SK-N-SH treated with all-trans-retinoic acid at 6 μM for 48 hours (cell line): ENCODE data around the gene VEPH1.
A peak's percentile ranks its signal among the peaks of the same experiment; 100 is the strongest.

Experiments
- ATAC-seq: fragments of 200-7000 bp; cut with Tn5 transposase; 3 replicates; pipeline ENCODE4 v1.9.1; 2020; ENCODE audit warnings: mild to moderate bottlenecking, moderate library complexity
- ARNTL ChIP-seq: fragments of 450-650 bp; formaldehyde crosslinking; IDR thresholded peaks from 2 replicates; pipeline ENCODE4 v1.5.0; 2020; ENCODE audit warnings: low read depth, mild to moderate bottlenecking, moderate library complexity, borderline replicate concordance
- BACH2 ChIP-seq: fragments of 250-450 bp; sonication (Bioruptor Pico); IDR thresholded peaks from 2 replicates; pipeline ENCODE4 v1.9.0; 2021; ENCODE audit warnings: mild to moderate bottlenecking, borderline replicate concordance
- CSDC2 ChIP-seq: fragments of 250-450 bp; sonication (Bioruptor Pico); IDR thresholded peaks from 2 replicates; pipeline ENCODE4 v1.5.0; 2020; ENCODE audit warnings: mild to moderate bottlenecking, moderate library complexity
- CSRNP3 ChIP-seq: fragments of 250-450 bp; sonication (Bioruptor Pico); IDR thresholded peaks from 2 replicates; pipeline ENCODE4 v1.5.1; 2021; ENCODE audit warnings: mild to moderate bottlenecking, moderate library complexity
- ISL1 ChIP-seq: fragments of 250-450 bp; sonication (Bioruptor Pico); IDR thresholded peaks from 2 replicates; pipeline ENCODE4 v2.1.2; 2022; ENCODE audit warnings: mild to moderate bottlenecking, moderate library complexity
- OSR1 ChIP-seq: fragments of 250-450 bp; sonication (Bioruptor Pico); IDR thresholded peaks from 2 replicates; pipeline ENCODE4 v1.8.0; 2022; ENCODE audit warnings: moderate library complexity, mild to moderate bottlenecking, inconsistent platforms
- RARB ChIP-seq: fragments of 250-450 bp; sonication (Bioruptor Pico); IDR thresholded peaks from 2 replicates; pipeline ENCODE4 v1.8.0; 2021; ENCODE audit warnings: mild to moderate bottlenecking, moderate library complexity
- SNAI2 ChIP-seq: fragments of 250-450 bp; sonication (Bioruptor Pico); IDR thresholded peaks from 2 replicates; pipeline ENCODE4 v1.5.0; 2020; ENCODE audit warnings: mild to moderate bottlenecking, moderate library complexity
- TCF4 ChIP-seq: fragments of 250-450 bp; sonication (Bioruptor Pico); IDR thresholded peaks from 2 replicates; pipeline ENCODE4 v1.8.0; 2021; ENCODE audit warnings: mild to moderate bottlenecking, moderate library complexity, borderline replicate concordance
- TOX ChIP-seq: fragments of 250-450 bp; sonication (Bioruptor Pico); IDR thresholded peaks from 2 replicates; pipeline ENCODE4 v1.8.0; 2021; ENCODE audit warnings: mild to moderate bottlenecking, moderate library complexity, borderline replicate concordance
- TSHZ2 ChIP-seq: fragments of 250-450 bp; sonication (Bioruptor Pico); IDR thresholded peaks from 2 replicates; pipeline ENCODE4 v1.5.0; 2020; ENCODE audit warnings: mild to moderate bottlenecking, moderate library complexity
- ZC3H10 ChIP-seq: fragments of 250-450 bp; sonication (Bioruptor Pico); IDR thresholded peaks from 2 replicates; pipeline ENCODE4 v1.5.1; 2021; ENCODE audit warnings: mild to moderate bottlenecking, moderate library complexity
- ZFP30 ChIP-seq: fragments of 450-650 bp; formaldehyde crosslinking; IDR thresholded peaks from 2 replicates; pipeline ENCODE4 v1.5.0; 2022; ENCODE audit warnings: mild to moderate bottlenecking, moderate library complexity
- ZNF565 ChIP-seq: fragments of 450-650 bp; formaldehyde crosslinking; conservative IDR thresholded peaks from 2 replicates; pipeline ENCODE4 v1.5.0; 2020; ENCODE audit warnings: low read depth, mild to moderate bottlenecking, moderate library complexity
- ZNF70 ChIP-seq: fragments of 450-650 bp; formaldehyde crosslinking; IDR thresholded peaks from 2 replicates; pipeline ENCODE4 v1.5.0; 2020; ENCODE audit warnings: mild to moderate bottlenecking, moderate library complexity
- ZNF8 ChIP-seq: fragments of 450-650 bp; formaldehyde crosslinking; IDR thresholded peaks from 2 replicates; pipeline ENCODE4 v1.5.0; 2020; ENCODE audit warnings: mild to moderate bottlenecking, moderate library complexity
- TF ChIP-seq, protein P1 (sequence below): fragments of 250-450 bp; sonication (Bioruptor Pico); IDR thresholded peaks from 2 replicates; pipeline ENCODE4 v1.8.0; 2021; ENCODE audit warnings: low read depth, mild to moderate bottlenecking, moderate library complexity, borderline replicate concordance
- TF ChIP-seq, protein P2 (sequence below): fragments of 250-450 bp; sonication (Bioruptor Pico); IDR thresholded peaks from 2 replicates; pipeline ENCODE4 v1.8.0; 2020; ENCODE audit warnings: mild to moderate bottlenecking, moderate library complexity, borderline replicate concordance

Gene VEPH1

DNA sequence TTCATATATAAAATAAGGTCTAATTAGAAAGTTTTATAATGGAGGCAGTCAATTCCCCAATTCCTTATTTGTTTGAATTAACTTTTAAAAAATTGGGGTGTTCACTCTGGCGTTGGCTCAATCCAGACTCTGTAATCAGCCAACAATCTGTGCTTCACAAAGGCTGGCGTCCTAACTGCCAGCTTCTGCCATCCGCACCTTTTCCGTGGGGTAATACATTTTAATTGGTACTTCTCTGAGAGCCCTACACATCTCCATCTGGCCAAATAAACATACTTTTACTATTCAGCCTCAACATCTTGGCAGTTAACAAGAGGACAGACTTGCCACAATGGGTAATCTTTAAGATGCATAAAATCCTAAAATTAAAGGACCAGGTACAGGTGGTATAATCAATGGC lies 218.1 kb downstream of the VEPH1 start:
- TF ChIP-seq ZNF70 (CRISPR knock-in tag) = no peak
- no peak for TF ChIP-seq SNAI2 (CRISPR knock-in tag)
- ATAC-seq = no peak

- no peak for ATAC-seq
- no peak for TF ChIP-seq ZC3H10 (CRISPR knock-in tag)
- TF ChIP-seq, all 23 proteins: peak for 0
Measured at GRCh38 chr3:157284688-157285087, 218.5 kb downstream of the VEPH1 start.

GRCh38 chr3:157282261-157283191 lies 220.7 kb downstream of the VEPH1 start:
- peak; percentile 57 for ATAC-seq
- TF ChIP-seq CSDC2 (no peak), ISL1 (CRISPR knock-in tag) (peak; percentile 8), ZNF70 (CRISPR knock-in tag) (no peak), ZC3H10 (CRISPR knock-in tag) (no peak), ARNTL (CRISPR knock-in tag) (no peak)

DNA sequence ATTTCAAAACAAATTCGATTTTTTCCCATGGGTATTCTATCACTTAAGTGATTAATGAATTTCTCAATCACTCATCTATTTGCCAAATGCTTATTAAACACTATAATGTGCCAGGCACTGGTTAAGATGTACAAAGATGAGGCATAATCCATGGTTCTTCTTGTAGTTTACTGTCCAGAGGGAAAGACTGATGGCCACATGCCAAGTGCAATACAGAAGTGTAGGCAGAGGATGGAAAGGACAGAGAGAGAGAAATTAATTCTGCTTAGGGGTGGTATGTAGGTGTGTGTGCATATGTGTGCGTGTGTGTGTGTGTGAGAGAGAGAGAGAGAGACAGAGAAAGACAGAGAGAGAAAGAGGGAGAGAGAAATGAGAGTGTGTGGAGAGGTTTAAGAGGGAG lies 222.4 kb downstream of the VEPH1 start:
- TF ChIP-seq ZNF8 (no peak), TCF4 (CRISPR knock-in tag) (no peak), OSR1 (CRISPR knock-in tag) (no peak), CSDC2 (no peak), BACH2 (CRISPR knock-in tag) (no peak), ISL1 (CRISPR knock-in tag) (no peak)
- no peak for ATAC-seq

DNA sequence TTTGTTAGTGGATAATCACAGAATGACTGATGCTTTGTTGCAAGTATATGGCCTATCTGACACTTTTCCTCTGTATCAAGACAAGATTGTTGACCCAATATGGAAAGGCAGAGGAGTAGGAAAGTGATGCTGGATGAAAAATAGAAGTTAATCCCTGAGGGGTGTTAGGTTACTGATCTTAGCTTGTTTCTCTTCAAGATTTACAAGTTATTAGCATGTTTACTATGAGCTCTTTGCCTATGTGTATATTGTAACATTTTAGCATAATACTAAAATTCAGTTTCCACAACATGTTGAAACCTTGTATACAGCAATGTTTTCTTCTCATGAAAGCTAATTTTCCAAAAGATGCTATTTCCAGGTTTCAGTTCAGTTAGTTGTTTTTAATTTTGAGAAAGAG lies 222.9 kb downstream of the VEPH1 start:
- ATAC-seq = no peak
- TF ChIP-seq TCF4 (CRISPR knock-in tag) (no peak), CSRNP3 (CRISPR knock-in tag) (no peak), TSHZ2 (no peak), TOX (CRISPR knock-in tag) (no peak), ZFP30 (CRISPR knock-in tag) (no peak), CSDC2 (no peak)
- TF ChIP-seq, protein P1, sequence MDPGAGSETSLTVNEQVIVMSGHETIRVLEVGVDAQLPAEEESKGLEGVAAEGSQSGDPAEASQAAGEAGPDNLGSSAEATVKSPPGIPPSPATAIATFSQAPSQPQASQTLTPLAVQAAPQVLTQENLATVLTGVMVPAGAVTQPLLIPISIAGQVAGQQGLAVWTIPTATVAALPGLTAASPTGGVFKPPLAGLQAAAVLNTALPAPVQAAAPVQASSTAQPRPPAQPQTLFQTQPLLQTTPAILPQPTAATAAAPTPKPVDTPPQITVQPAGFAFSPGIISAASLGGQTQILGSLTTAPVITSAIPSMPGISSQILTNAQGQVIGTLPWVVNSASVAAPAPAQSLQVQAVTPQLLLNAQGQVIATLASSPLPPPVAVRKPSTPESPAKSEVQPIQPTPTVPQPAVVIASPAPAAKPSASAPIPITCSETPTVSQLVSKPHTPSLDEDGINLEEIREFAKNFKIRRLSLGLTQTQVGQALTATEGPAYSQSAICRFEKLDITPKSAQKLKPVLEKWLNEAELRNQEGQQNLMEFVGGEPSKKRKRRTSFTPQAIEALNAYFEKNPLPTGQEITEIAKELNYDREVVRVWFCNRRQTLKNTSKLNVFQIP (CRISPR knock-in tag) = no peak

- TF ChIP-seq ARNTL (CRISPR knock-in tag) (no peak), ZNF8 (no peak), BACH2 (CRISPR knock-in tag) (no peak)
- no peak for ATAC-seq
Measured at GRCh38 chr3:157279237-157279636, 224.0 kb downstream of the VEPH1 start.

GRCh38 chr3:157276801-157277200 lies 226.4 kb downstream of the VEPH1 start:
- no peak for ATAC-seq

More at GRCh38 chr3:157276801-157277200, 226.4 kb downstream of the VEPH1 start:
- TF ChIP-seq ZNF565 (CRISPR knock-in tag) (no peak), CSDC2 (no peak), RARB (CRISPR knock-in tag) (no peak), ZC3H10 (CRISPR knock-in tag) (no peak), BACH2 (CRISPR knock-in tag) (no peak)
- TF ChIP-seq, protein P2, sequence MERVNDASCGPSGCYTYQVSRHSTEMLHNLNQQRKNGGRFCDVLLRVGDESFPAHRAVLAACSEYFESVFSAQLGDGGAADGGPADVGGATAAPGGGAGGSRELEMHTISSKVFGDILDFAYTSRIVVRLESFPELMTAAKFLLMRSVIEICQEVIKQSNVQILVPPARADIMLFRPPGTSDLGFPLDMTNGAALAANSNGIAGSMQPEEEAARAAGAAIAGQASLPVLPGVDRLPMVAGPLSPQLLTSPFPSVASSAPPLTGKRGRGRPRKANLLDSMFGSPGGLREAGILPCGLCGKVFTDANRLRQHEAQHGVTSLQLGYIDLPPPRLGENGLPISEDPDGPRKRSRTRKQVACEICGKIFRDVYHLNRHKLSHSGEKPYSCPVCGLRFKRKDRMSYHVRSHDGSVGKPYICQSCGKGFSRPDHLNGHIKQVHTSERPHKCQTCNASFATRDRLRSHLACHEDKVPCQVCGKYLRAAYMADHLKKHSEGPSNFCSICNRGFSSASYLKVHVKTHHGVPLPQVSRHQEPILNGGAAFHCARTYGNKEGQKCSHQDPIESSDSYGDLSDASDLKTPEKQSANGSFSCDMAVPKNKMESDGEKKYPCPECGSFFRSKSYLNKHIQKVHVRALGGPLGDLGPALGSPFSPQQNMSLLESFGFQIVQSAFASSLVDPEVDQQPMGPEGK (CRISPR knock-in tag) = no peak
- TF ChIP-seq, protein P1 (CRISPR knock-in tag) = no peak
